H1 (cell line): ENCODE measurements around the gene LPP. TPM values are rescaled to one million over a fixed set of nuclear protein-coding genes. Genes with fewer than 3 reads are reported as not detected.

ENCODE experiments used
- CTCF ChIA-PET: fragments of 300-600 bp; sonication (Branson Sonifier 250); formaldehyde crosslinking; loops from one replicate; lab custom pipeline; 2021; ENCODE audit not compliant: partially characterized antibody; lab: Charles Lee
- POLR2A ChIA-PET: fragments of 300-600 bp; sonication (Branson Sonifier 250); formaldehyde crosslinking; loops from one replicate; lab custom pipeline; 2021; ENCODE audit warnings: inconsistent platforms; ENCODE audit not compliant: partially characterized antibody; lab: Charles Lee
- DNase-seq, 2 experiments: peaks; one replicate each; pipeline versions ENCODE4 v3.0.0 to v3.0.0-alpha.2; 2010 to 2022; ENCODE audit warnings: low spot score in 2 of 2, low read depth in 1 of 2, mixed read lengths in 1 of 2
- FAIRE-seq: peaks from 2 replicates; lab custom pipeline; 2011; peaks lifted over from hg19 to GRCh38; lab: Jason Lieb, UNC
- H2AFZ ChIP-seq: 2 replicates; pipeline ENCODE4 v1.8.1; 2012; ENCODE audit warnings: low read length, inconsistent platforms
- H2AK5ac ChIP-seq: 2 replicates; pipeline ENCODE4 v1.6.1; 2013; ENCODE audit warnings: low read depth, low read length
- H2BK120ac ChIP-seq: replicated peaks from 2 replicates; pipeline ENCODE3; 2013; ENCODE audit warnings: low read depth, low read length, inconsistent platforms
- H2BK12ac ChIP-seq: 2 replicates; pipeline ENCODE4 v1.6.1; 2013; ENCODE audit warnings: low read depth, low read length
- H2BK15ac ChIP-seq: 2 replicates; pipeline ENCODE4 v1.6.1; 2013; ENCODE audit warnings: low read length
- H2BK20ac ChIP-seq: 2 replicates; pipeline ENCODE4 v1.6.1; 2013; ENCODE audit warnings: low read length
- H2BK5ac ChIP-seq: 2 replicates; pipeline ENCODE4 v1.6.1; 2013; ENCODE audit warnings: low read depth, low read length
- H3K14ac ChIP-seq: 2 replicates; pipeline ENCODE4 v1.6.1; 2013; ENCODE audit warnings: inconsistent platforms; ENCODE audit not compliant: insufficient read length
- H3K18ac ChIP-seq: 2 replicates; pipeline ENCODE4 v1.6.1; 2013; ENCODE audit warnings: low read length; ENCODE audit errors: extremely low read depth
- H3K23ac ChIP-seq: 2 replicates; pipeline ENCODE4 v1.6.1; 2013; ENCODE audit warnings: inconsistent platforms; ENCODE audit not compliant: insufficient read length
- H3K23me2 ChIP-seq: 2 replicates; pipeline ENCODE4 v1.6.1; 2013; ENCODE audit warnings: low read depth, low read length
- H3K27ac ChIP-seq: 2 replicates; pipeline ENCODE4 v1.6.1; 2011; ENCODE audit warnings: low read depth, low read length, inconsistent platforms
- H3K27me3 ChIP-seq, 4 experiments: replicated peaks in 1 of 4; 1 replicate in 1 of 4; 2 replicates in 3 of 4; pipeline versions ENCODE4 v1.6.1 to v1.8.1; 2011 to 2013; ENCODE audit warnings: low read length in 3 of 4, mild to moderate bottlenecking in 3 of 4, inconsistent platforms in 2 of 4, mixed read lengths in 2 of 4, moderate library complexity in 1 of 4; ENCODE audit not compliant: control insufficient read depth in 3 of 4, insufficient read depth in 3 of 4; ENCODE audit errors: extremely low read depth in 1 of 4
- H3K36me3 ChIP-seq, 4 experiments: 2 replicates each; pipeline versions ENCODE4 v1.6.1 to v1.8.1; 2011 to 2013; ENCODE audit warnings: mild to moderate bottlenecking in 4 of 4, low read length in 3 of 4, moderate library complexity in 2 of 4, control low read depth in 1 of 4, inconsistent platforms in 1 of 4; ENCODE audit not compliant: insufficient read depth in 4 of 4, control insufficient read depth in 2 of 4
- H3K4ac ChIP-seq: replicated peaks from 2 replicates; pipeline ENCODE3; 2013; ENCODE audit warnings: low read length, low read depth, mixed read lengths, inconsistent platforms; ENCODE audit not compliant: insufficient read length
- H3K4me1 ChIP-seq, 4 experiments: replicated peaks in 1 of 4; 1 replicate in 1 of 4; 2 replicates in 3 of 4; pipeline versions ENCODE4 v1.6.1 to v1.8.1; 2011 to 2013; ENCODE audit warnings: low read length in 3 of 4, inconsistent platforms in 2 of 4, mixed read lengths in 1 of 4; ENCODE audit not compliant: insufficient read depth in 4 of 4, control insufficient read depth in 3 of 4
- H3K4me2 ChIP-seq, 2 experiments: 2 replicates each; pipeline versions ENCODE4 v1.6.1 to v1.8.1; 2011 to 2013; ENCODE audit warnings: low read depth in 2 of 2, low read length in 2 of 2, control low read depth in 1 of 2, inconsistent platforms in 1 of 2, mild to moderate bottlenecking in 1 of 2; ENCODE audit not compliant: insufficient read depth in 1 of 2
- H3K4me3 ChIP-seq, 4 experiments: fragments of 200-600, 300-600 bp in 1 of 4; sonication (generic), shearing (Covaris generic), sonication (Bioruptor Twin) in 1 of 4; 2 replicates each; pipeline versions ENCODE4 v1.5.1 to v1.8.1; 2011 to 2016; ENCODE audit warnings: low read length in 4 of 4, low read depth in 3 of 4, control low read depth in 2 of 4, inconsistent platforms in 2 of 4, mild to moderate bottlenecking in 2 of 4, mixed read lengths in 1 of 4, moderate library complexity in 1 of 4; ENCODE audit not compliant: insufficient read depth in 2 of 4; ENCODE audit errors: extremely low read depth in 1 of 4
- H3K56ac ChIP-seq: replicated peaks from 2 replicates; pipeline ENCODE3; 2013; ENCODE audit warnings: low read depth, mild to moderate bottlenecking, mixed read lengths, low read length, inconsistent platforms; ENCODE audit not compliant: insufficient read length
- H3K79me1 ChIP-seq: 2 replicates; pipeline ENCODE4 v1.6.1; 2013; ENCODE audit warnings: low read depth, low read length, control low read depth
- H3K79me2 ChIP-seq, 2 experiments: 2 replicates each; pipeline versions ENCODE4 v1.6.1 to v1.8.1; 2012 to 2013; ENCODE audit warnings: low read length in 2 of 2, mild to moderate bottlenecking in 2 of 2, inconsistent platforms in 1 of 2; ENCODE audit not compliant: insufficient read depth in 2 of 2, control insufficient read depth in 1 of 2
- H3K9ac ChIP-seq, 4 experiments: replicated peaks in 1 of 4; 1 replicate in 1 of 4; 2 replicates in 3 of 4; pipeline versions ENCODE4 v1.6.1 to v1.8.1; 2011 to 2013; ENCODE audit warnings: low read depth in 3 of 4, low read length in 3 of 4, control low read depth in 2 of 4, mild to moderate bottlenecking in 2 of 4, moderate library complexity in 2 of 4, inconsistent platforms in 1 of 4; ENCODE audit errors: extremely low read depth in 1 of 4
- H3K9me3 ChIP-seq, 2 experiments: 2 replicates each; pipeline versions ENCODE4 v1.6.1 to v1.8.1; 2012 to 2013; ENCODE audit warnings: mild to moderate bottlenecking in 2 of 2, moderate library complexity in 2 of 2, control low read depth in 1 of 2, inconsistent platforms in 1 of 2, low read depth in 1 of 2, low read length in 1 of 2, mixed read lengths in 1 of 2; ENCODE audit not compliant: insufficient read depth in 2 of 2
- H4K20me1 ChIP-seq, 2 experiments: replicated peaks in 1 of 2; 2 replicates each; pipeline versions ENCODE3 to v1.8.1; 2011 to 2013; ENCODE audit warnings: inconsistent platforms in 2 of 2, low read length in 2 of 2, mild to moderate bottlenecking in 1 of 2; ENCODE audit not compliant: insufficient read depth in 2 of 2, control insufficient read depth in 1 of 2
- H4K5ac ChIP-seq: 2 replicates; pipeline ENCODE4 v1.6.1; 2013; ENCODE audit warnings: low read length, low read depth, mixed read lengths, inconsistent platforms; ENCODE audit not compliant: insufficient read length
- H4K8ac ChIP-seq: 2 replicates; pipeline ENCODE4 v1.8.0; 2013; ENCODE audit warnings: mild to moderate bottlenecking, moderate library complexity, low read length, inconsistent platforms; ENCODE audit not compliant: insufficient read depth; ENCODE audit errors: extremely low read depth
- H4K91ac ChIP-seq: replicated peaks from 2 replicates; pipeline ENCODE3; 2013; ENCODE audit warnings: low read length, mixed read lengths, inconsistent platforms; ENCODE audit not compliant: insufficient read length
- CBX8 ChIP-seq: fragments of 300-800, 300-1000 bp; sonication (generic); IDR thresholded peaks from 2 replicates; pipeline ENCODE4 v1.7.1; 2016; ENCODE audit warnings: low read depth, low read length, borderline replicate concordance
- CREB1 ChIP-seq: IDR thresholded peaks from 2 replicates; pipeline ENCODE4 v1.6.1; 2012; ENCODE audit warnings: inconsistent platforms
- EP300 ChIP-seq, 2 experiments: IDR thresholded peaks; 1 replicate in 1 of 2; 2 replicates in 1 of 2; pipeline ENCODE4 v1.6.1; 2011 to 2012; ENCODE audit warnings: low read depth in 2 of 2, low read length in 2 of 2, mild to moderate bottlenecking in 2 of 2, borderline replicate concordance in 1 of 2, inconsistent platforms in 1 of 2, moderate library complexity in 1 of 2
- HDAC2 ChIP-seq, 2 experiments: fragments of 300-600 bp in 1 of 2; sonication (generic) in 1 of 2; IDR thresholded peaks; 2 replicates each; pipeline ENCODE4 v1.6.1; 2011 to 2012; ENCODE audit warnings: low read depth in 2 of 2, low read length in 2 of 2, mild to moderate bottlenecking in 2 of 2, moderate library complexity in 2 of 2, borderline replicate concordance in 1 of 2, inconsistent platforms in 1 of 2
- JUN ChIP-seq: IDR thresholded peaks from 2 replicates; pipeline ENCODE4 v1.6.1; 2011; ENCODE audit warnings: low read depth, mild to moderate bottlenecking, improper control_type of control experiment, low read length
- RAD21 ChIP-seq, 2 experiments: IDR thresholded peaks in 1 of 2; conservative IDR thresholded peaks in 1 of 2; 2 replicates each; pipeline ENCODE4 v1.6.1; 2011; ENCODE audit warnings: low read depth in 2 of 2, low read length in 2 of 2, improper control_type of control experiment in 1 of 2, inconsistent platforms in 1 of 2, mild to moderate bottlenecking in 1 of 2, moderate library complexity in 1 of 2
- RNF2 ChIP-seq: fragments of 200-900, 300-1000 bp; sonication (generic); IDR thresholded peaks from 2 replicates; pipeline ENCODE4 v1.7.1; 2016; ENCODE audit warnings: borderline replicate concordance, low read depth, mild to moderate bottlenecking, antibody characterized with exemption, low read length; ENCODE audit not compliant: poor library complexity, severe bottlenecking; ENCODE audit errors: missing control alignments
- SIN3A ChIP-seq, 2 experiments: IDR thresholded peaks in 1 of 2; conservative IDR thresholded peaks in 1 of 2; 2 replicates each; pipeline ENCODE4 v1.6.1; 2011 to 2012; ENCODE audit warnings: low read length in 2 of 2, improper control_type of control experiment in 1 of 2, low read depth in 1 of 2, mild to moderate bottlenecking in 1 of 2
- WGBS, 2 experiments: shearing (Covaris generic) in 1 of 2; methylation state at CpG; one replicate each; pipeline versions ENCODE4 v1.1.6 to v1.1.7; 2013 to 2015; ENCODE audit warnings: low lambda C conversion rate in 2 of 2, mixed read lengths in 2 of 2, inconsistent platforms in 1 of 2, low coverage in 1 of 2, missing lambda C conversion rate in 1 of 2; ENCODE audit not compliant: insufficient replicate concordance in 2 of 2, insufficient coverage in 1 of 2, insufficient read length in 1 of 2; ENCODE audit errors: extremely low coverage in 1 of 2, missing lambda C conversion rate in 1 of 2; 5-methylcytosine and 5-hydroxymethylcytosine counted together
- polyA plus RNA-seq, 7 experiments: library from polyadenylated mRNA; depleted of rRNA in 3 of 7; stranded (reverse) in 5 of 7; unstranded in 2 of 7; fragments of >200 nt in 5 of 7; fragments of 200-250 nt in 2 of 7; gene quantifications; 1 replicate in 5 of 7; 2 replicates in 1 of 7; 4 replicates in 1 of 7; pipeline versions ENCODE4 v1.2.1 to v1.2.3, GENCODE V29; 2011 to 2013; ENCODE audit warnings: missing spikeins in 2 of 7, mixed read lengths in 2 of 7
- total RNA-seq: library from RNA; stranded (reverse); fragmentation: NEBNext Ultra II Directional; extraction: Animal tissue kit (Norgen Biotek cat#: 25700); gene quantifications from 2 replicates; pipeline ENCODE4 v1.2.1, GENCODE V29; 2021

The LPP gene
- total and polyA plus RNA-seq, 2 of the 8 experiments (the other 6 are each of a cell fraction or from before 2014, with no cell fraction given) = 10.0 to 53.3 TPM

- POLR2A ChIA-PET = no interaction called here
- TF ChIP-seq SIN3A (conservative IDR thresholded peaks at IDR 0.05 in 1 of 2, IDR thresholded peaks at IDR 0.05 in 1 of 2; ENCODE audit: low read depth in 1 of 2, low read length in 2 of 2) = no peak
- TF ChIP-seq CREB1 = no peak
- TF ChIP-seq HDAC2 (IDR thresholded peaks at IDR 0.05; ENCODE audit: borderline replicate concordance in 1 of 2, low read depth in 2 of 2, low read length in 2 of 2) = no peak
- no peak for TF ChIP-seq RNF2
- TF ChIP-seq JUN = no peak
- no peak for TF ChIP-seq CBX8
- no peak for TF ChIP-seq EP300 (IDR thresholded peaks at IDR 0.05; ENCODE audit: borderline replicate concordance in 1 of 2, low read depth in 2 of 2, low read length in 2 of 2)
- no peak for TF ChIP-seq RAD21 (IDR thresholded peaks at IDR 0.05 in 1 of 2, conservative IDR thresholded peaks at IDR 0.05 in 1 of 2; ENCODE audit: low read depth in 2 of 2, low read length in 2 of 2)
- TF ChIP-seq, all 59 proteins: peak for 0
- no peaks in the 10 kb centered on the region for H3K23me2 ChIP-seq
- no peak overlapping the region for H3K18ac ChIP-seq
- no peaks in the 10 kb centered on the region for H3K79me1 ChIP-seq
- DNase-seq (no peak), FAIRE-seq (no peak)
- no peak overlapping the region for H4K8ac ChIP-seq
- H4K91ac ChIP-seq = no peak overlapping the region
- H3K14ac ChIP-seq = no peak overlapping the region
- no peaks in the 10 kb centered on the region for H3K27me3 ChIP-seq
- H2BK5ac ChIP-seq = no peak overlapping the region
- no peak overlapping the region for H3K4me2 ChIP-seq
- H3K56ac ChIP-seq = no peak overlapping the region
- H3K36me3 ChIP-seq = no peaks in the 10 kb centered on the region
- no peak overlapping the region for H2AFZ ChIP-seq
- H2BK120ac ChIP-seq = no peak overlapping the region
- H3K27ac ChIP-seq = no peak overlapping the region
- no peak overlapping the region for H3K9ac ChIP-seq
- 97% methylated on average over 3 of the region's 3 CpGs; no CpG with 5 or more reads in 1 of the 2 experiments for WGBS, 2 experiments
- no peak overlapping the region for H3K23ac ChIP-seq
- H2BK12ac ChIP-seq = no peak overlapping the region
- H3K4me3 ChIP-seq = no peak overlapping the region
- no peaks in the 10 kb centered on the region for H3K79me2 ChIP-seq
- H2BK15ac ChIP-seq = no peak overlapping the region
- peaks cover 0 to 3% (median 1%) of the 10 kb centered on the region in 4 experiments; a peak in 2 of 7 replicates for H3K4me1 ChIP-seq
- no peak overlapping the region for H2BK20ac ChIP-seq
- no peak overlapping the region for H2AK5ac ChIP-seq
- H4K5ac ChIP-seq = no peak overlapping the region
- CTCF ChIA-PET = interaction anchor here (1.0 to 7.5 kb wide), 3 partner anchors 35 to 163 kb away, joined by 3 to 36 read pairs (median 3); no protein-coding TSS in a partner anchor
- H3K4ac ChIP-seq = no peak overlapping the region
- no peaks in the 10 kb centered on the region for H4K20me1 ChIP-seq
- no peaks in the 10 kb centered on the region for H3K9me3 ChIP-seq
Measured at GRCh38 chr3:188796122-188796631, 642.2 kb downstream of the LPP start.
